BJ (cell line): ENCODE results near the gene CCDC121. TPM values are rescaled to one million over a fixed set of nuclear protein-coding genes. Genes with fewer than 3 reads are reported as not detected.
"Not testable (repeated sequence)": the region's sequence is repeated elsewhere in the genome, so short reads cannot be mapped to it uniquely, and the experiment has no call there.

ENCODE experiments used
- CTCF ChIA-PET: fragments of 350-600 bp; formaldehyde crosslinking; extraction: SDS; loops from one replicate; lab custom pipeline; 2021; ENCODE audit warnings: antibody characterized with exemption, inconsistent platforms; lab: Yijun Ruan, JAX
- POLR2A ChIA-PET: fragments of 300-600 bp; sonication (Branson Sonifier 250); formaldehyde crosslinking; extraction: SDS; loops from one replicate; lab custom pipeline; 2021; ENCODE audit warnings: antibody characterized with exemption; lab: Charles Lee
- DNase-seq: peaks from one replicate; pipeline ENCODE4 v3.0.0-alpha.2; 2011; ENCODE audit warnings: low read depth
- H3K27me3 ChIP-seq: 2 replicates; pipeline ENCODE4 v1.6.0; 2011; ENCODE audit warnings: low read length; ENCODE audit not compliant: control insufficient read depth, insufficient read depth
- H3K36me3 ChIP-seq: 2 replicates; pipeline ENCODE4 v1.5.1; 2011; ENCODE audit warnings: low read length; ENCODE audit not compliant: control insufficient read depth, insufficient read depth
- H3K4me3 ChIP-seq: 2 replicates; pipeline ENCODE4 v1.5.1; 2011; ENCODE audit warnings: low read depth, mild to moderate bottlenecking, control low read depth, low read length
- polyA plus RNA-seq: library from polyadenylated mRNA; depleted of rRNA; stranded (reverse); fragments of >200 nt; gene quantifications from 2 replicates; pipeline ENCODE4 v1.2.3, GENCODE V29; 2011
- TF ChIP-seq, protein P1 (sequence below): IDR thresholded peaks from 2 replicates; pipeline ENCODE4 v1.5.1; 2011; ENCODE audit warnings: low read depth, mild to moderate bottlenecking, control low read depth, inconsistent platforms, low read length, moderate library complexity; ENCODE audit not compliant: insufficient read depth

Gene CCDC121
- polyA plus RNA-seq, 1 experiment: 0.58 TPM

DNA sequence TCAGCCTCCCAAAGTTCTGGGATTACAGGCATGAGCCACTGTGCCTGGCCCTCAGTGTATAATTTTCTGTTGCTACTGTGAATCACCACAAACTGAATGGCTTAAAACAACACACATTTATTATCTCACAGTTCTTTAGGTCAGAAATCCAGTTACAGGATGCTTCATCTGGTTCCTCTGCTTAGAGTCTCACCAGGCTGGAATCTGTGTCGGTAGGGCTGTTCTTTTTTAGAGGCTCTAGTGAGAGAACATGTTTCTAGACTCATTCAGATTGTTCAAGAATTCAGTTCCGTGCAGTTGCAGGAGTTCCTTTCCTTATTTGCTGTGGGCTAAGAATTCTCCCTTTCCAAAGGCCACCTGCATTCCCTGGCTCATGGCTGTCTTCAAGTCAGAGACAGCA, 22.2 kb downstream of the CCDC121 start:
- TF ChIP-seq, protein P1, sequence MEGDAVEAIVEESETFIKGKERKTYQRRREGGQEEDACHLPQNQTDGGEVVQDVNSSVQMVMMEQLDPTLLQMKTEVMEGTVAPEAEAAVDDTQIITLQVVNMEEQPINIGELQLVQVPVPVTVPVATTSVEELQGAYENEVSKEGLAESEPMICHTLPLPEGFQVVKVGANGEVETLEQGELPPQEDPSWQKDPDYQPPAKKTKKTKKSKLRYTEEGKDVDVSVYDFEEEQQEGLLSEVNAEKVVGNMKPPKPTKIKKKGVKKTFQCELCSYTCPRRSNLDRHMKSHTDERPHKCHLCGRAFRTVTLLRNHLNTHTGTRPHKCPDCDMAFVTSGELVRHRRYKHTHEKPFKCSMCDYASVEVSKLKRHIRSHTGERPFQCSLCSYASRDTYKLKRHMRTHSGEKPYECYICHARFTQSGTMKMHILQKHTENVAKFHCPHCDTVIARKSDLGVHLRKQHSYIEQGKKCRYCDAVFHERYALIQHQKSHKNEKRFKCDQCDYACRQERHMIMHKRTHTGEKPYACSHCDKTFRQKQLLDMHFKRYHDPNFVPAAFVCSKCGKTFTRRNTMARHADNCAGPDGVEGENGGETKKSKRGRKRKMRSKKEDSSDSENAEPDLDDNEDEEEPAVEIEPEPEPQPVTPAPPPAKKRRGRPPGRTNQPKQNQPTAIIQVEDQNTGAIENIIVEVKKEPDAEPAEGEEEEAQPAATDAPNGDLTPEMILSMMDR: no peak
- CTCF ChIA-PET: no interaction called here
- H3K4me3 ChIP-seq: no peak overlapping the region
- H3K36me3 ChIP-seq: peaks cover 5% of the 10 kb centered on the region
- POLR2A ChIA-PET: no interaction called here
- no peak for DNase-seq
- H3K27me3 ChIP-seq: no peaks in the 10 kb centered on the region

DNA sequence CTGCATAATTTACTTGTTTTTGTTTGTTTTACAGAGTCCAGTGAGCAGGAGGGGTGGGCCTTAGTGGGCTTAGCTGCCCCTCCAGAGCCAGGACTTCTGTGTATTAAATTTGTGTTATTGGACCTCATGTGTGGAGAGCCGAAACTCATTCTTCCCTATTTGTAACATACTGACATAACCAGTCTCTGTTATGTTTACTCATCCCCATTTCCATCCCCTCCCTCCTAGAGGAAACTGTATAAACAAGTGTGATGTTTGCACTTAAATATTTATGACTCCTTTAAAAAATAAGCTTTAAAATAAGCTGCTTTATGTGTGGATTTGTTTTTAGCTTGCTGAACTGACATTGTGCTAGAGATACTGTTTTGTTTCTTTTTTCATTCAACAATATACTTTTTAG, 32.2 kb downstream of the CCDC121 start:
- Histone ChIP-seq H3K36me3 (peaks cover 3% of the 10 kb centered on the region), H3K4me3 (no peak overlapping the region), H3K27me3 (no peaks in the 10 kb centered on the region)
- DNase-seq: no peak
- ChIA-PET POLR2A (no interaction called here), CTCF (interaction anchor here (0.9 kb wide), 1 partner anchor 26 kb away, joined by 3 read pairs; no protein-coding TSS in a partner anchor)
- TF ChIP-seq, protein P1: no peak

DNA sequence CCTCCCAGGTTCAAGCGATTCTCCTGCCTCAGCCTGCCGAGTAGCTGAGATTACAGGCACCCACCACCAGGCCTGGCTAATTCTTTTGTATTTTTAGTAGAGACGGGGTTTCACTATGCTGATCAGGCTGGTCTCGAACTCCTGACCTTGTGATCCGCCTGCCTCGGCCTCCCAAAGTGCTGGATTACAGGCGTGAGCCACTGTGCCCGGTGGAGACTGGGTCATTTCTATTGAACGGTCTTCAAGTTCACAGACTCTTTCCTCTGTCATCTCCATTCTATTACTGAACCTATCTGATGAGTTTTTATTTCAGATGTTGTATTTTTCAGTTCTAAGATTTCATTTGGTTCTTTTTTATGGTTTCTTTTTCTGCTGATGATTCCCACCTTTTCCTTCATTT, 33.4 kb downstream of the CCDC121 start:
- POLR2A ChIA-PET, H3K36me3 ChIP-seq, H3K27me3 ChIP-seq, DNase-seq, H3K4me3 ChIP-seq, CTCF ChIA-PET: not testable (repeated sequence)

DNA sequence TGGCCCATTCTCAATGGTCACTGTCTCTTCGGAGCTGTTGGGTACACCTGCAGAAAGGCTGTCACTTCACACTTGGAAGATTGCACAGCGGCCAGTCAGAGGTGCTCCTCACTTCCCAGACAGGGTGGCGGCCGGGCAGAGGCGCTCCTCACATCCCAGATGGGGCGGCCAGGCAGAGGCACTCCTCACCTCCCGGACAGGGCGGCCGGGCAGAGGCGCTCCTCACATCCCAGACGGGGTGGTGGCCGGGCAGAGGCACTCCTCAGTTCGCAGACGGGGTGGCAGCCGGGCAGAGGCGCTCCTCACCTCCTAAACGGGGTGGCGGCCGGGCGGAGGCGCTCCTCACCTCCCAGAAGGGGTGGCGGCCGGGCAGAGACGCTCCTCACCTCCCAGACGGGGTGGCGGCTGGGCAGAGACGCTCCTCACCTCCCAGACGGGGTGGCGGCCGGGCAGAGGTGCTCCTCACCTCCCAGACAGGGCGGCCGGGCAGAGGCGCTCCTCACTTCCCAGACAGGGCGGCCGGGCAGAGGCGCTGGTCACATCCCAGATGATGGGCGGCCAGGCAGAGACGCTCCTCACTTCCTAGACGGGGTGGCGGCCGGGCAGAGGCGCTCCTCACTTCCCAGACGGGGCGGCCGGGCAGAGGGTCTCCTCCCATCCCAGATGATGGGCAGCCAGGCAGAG, 34.6 kb downstream of the CCDC121 start:
- H3K4me3 ChIP-seq, POLR2A ChIA-PET, DNase-seq, H3K27me3 ChIP-seq, H3K36me3 ChIP-seq, CTCF ChIA-PET: not testable (repeated sequence)

- no peak for DNase-seq
- ChIA-PET POLR2A (no interaction called here), CTCF (no interaction called here)
- H3K36me3 ChIP-seq: no peaks in the 10 kb centered on the region
- no peak overlapping the region for H3K4me3 ChIP-seq
- no peaks in the 10 kb centered on the region for H3K27me3 ChIP-seq
- TF ChIP-seq, protein P1: no peak
These were observed 35.6 kb downstream of the CCDC121 start for GRCh38 chr2:27593240-27593639.

DNA sequence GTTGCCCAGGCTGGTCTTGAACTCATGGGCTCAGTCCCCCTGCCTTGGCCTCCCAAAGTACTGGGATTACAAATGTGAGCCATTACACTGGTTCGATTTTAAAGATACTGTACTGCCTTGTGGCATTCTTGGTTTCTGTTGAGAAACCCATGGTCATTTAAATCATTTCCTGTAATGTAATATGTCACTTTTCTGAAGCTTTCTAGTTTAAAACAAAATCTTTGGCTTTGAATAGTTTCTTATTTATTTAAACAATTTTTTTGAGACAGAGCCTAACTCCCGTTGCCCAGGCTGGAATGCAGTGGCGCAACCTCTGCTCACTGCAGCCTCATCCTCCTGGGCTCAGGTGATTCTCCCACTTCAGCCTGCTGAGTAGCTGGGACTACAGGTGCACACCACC, 37.1 kb downstream of the CCDC121 start:
- TF ChIP-seq, protein P1: no peak
- Histone ChIP-seq H3K4me3 (no peak overlapping the region), H3K27me3 (no peaks in the 10 kb centered on the region), H3K36me3 (no peaks in the 10 kb centered on the region)
- ChIA-PET CTCF (no interaction called here), POLR2A (interaction anchor here (0.6 kb wide), 1 partner anchor 163 kb away, joined by 3 read pairs; no protein-coding TSS in a partner anchor)
- DNase-seq: no peak
